MV-4-11 (cell line): Measurements from ENCODE around the gene MCAM.

ENCODE experiments used
- DNase-seq: peaks from one replicate; lab custom pipeline; 2025; lab: John Stamatoyannopoulos, UW

Gene MCAM

GRCh38 chr11:119262668-119263351, 54.1 kb downstream of the MCAM start:
- peak; percentile 66 for DNase-seq

GRCh38 chr11:119258983-119259382, 57.9 kb downstream of the MCAM start:
- DNase-seq: peak; percentile 45
